ENCODE measurements around the gene ERFL.
A peak's percentile ranks its signal among the peaks of the same experiment; 100 is the strongest.

GRCh38 chr19:41896581-41896942 is 31.7 kb downstream of the ERFL start:
- TF ChIP-seq ZNF791 (tag by site-specific recombination; IDR thresholded peaks at IDR 0.05) = 0 out of 2 replicates have a peak, but pooled peaks have one; percentile 15
- no peak for TF ChIP-seq FEZF1 (tag by site-specific recombination; IDR thresholded peaks at IDR 0.05)
- TF ChIP-seq ZNF580 (tag by site-specific recombination; IDR thresholded peaks at IDR 0.05) = no peak
- TF ChIP-seq ZNF416 (tag by site-specific recombination; IDR thresholded peaks at IDR 0.05) = no peak
- TF ChIP-seq ZNF423 (tag by site-specific recombination; IDR thresholded peaks at IDR 0.05) = no peak
- no peak for TF ChIP-seq ZNF302 (tag by site-specific recombination; IDR thresholded peaks at IDR 0.05; ENCODE audit: low read depth)
- no peak for TF ChIP-seq CTCF (tag by site-specific recombination; IDR thresholded peaks at IDR 0.05)
- no peak for TF ChIP-seq ZNF121 (tag by site-specific recombination; IDR thresholded peaks at IDR 0.05)
- TF ChIP-seq ZNF768 (tag by site-specific recombination; IDR thresholded peaks at IDR 0.05) = no peak
- no peak for TF ChIP-seq KLF17 (tag by site-specific recombination; IDR thresholded peaks at IDR 0.05)
- no peak for TF ChIP-seq ZNF350 (tag by site-specific recombination; IDR thresholded peaks at IDR 0.05)
